Measurements from ENCODE around the gene LTA.
A peak's percentile ranks its signal among the peaks of the same experiment; 100 is the strongest.
"Not testable (repeated sequence)": the region's sequence is repeated elsewhere in the genome, so short reads cannot be mapped to it uniquely, and the experiment has no call there.

Gene LTA

DNA sequence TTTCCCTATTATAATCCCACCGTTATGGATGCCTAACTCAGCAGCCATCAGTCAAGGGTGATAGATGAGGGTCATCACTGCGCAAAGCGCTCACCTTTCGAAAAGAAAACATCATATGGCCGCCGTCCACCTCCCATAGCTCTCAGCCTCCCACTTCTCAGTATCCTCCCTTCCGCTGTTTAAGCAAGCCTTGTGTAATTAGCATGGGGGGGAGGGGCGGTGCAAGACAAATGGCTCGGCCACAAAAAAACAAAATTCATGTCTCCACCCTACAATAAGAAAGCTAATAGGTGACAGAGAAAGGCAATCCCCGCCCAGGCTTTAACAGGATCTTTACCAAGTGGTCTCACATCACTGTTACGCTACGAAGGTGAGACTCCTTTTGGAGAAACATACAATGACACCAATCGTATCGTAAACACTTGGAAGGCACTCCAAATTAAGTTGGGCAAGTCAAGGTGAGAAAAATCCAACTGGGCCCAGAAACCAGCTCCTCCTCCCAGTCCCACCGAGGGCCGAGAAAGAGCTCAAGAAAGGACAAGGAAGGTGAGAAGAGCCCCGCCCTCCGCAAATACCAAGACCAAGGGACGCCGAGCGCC lies 30.9 kb upstream of the LTA start:
- Histone ChIP-seq H3K27ac (peak overlapping the region; percentile 80 to 99 (median 95)), H3K4me3 (peak overlapping the region; percentile 49 to 82 (median 67))

GRCh38 chr6:31541658-31542521 lies 30.2 kb upstream of the LTA start, which contains the start of gene DDX39B:
Gene DDX39B, minus strand, starts transcription at chr6:31542003. Its CDS starts 1,471 bp downstream, at chr6:31540532.
- peak within 1 kb of the TSS; percentile 49 to 82 (median 67) for H3K4me3 ChIP-seq
- H3K27ac ChIP-seq = peak within 1 kb of the TSS; percentile 80 to 99 (median 95)

- Histone ChIP-seq H3K27ac (no peak overlapping the region), H3K4me3 (no peak overlapping the region)
Measured at GRCh38 chr6:31543639-31544038, 28.4 kb upstream of the LTA start.

- H3K4me3 ChIP-seq = no peak overlapping the region
Measured at GRCh38 chr6:31544676-31545075, 27.4 kb upstream of the LTA start.

DNA sequence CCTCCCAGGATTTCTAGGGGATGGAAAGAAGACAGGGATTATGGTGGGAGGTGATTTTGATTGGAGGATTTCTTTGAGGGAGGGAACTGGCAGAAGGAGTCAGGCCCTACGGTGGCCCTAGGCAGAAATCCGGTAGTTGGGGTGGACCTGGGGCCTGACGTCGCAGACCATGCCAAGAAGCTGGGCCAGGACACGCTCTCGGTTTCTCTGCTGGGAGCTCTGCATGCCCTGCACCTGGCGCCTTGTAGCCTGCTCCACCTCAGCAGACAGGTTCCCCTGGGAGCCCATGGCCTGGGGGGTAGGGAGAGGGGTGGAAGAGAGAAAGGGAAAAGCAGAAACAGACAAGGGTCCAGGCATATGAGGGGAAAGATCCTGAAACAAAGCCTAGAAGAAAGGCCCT lies 26.8 kb upstream of the LTA start:
- no peak overlapping the region for H3K27ac ChIP-seq
- H3K4me3 ChIP-seq = no peak overlapping the region

More at GRCh38 chr6:31544676-31545075, 27.4 kb upstream of the LTA start:
- H3K27ac ChIP-seq = no peak overlapping the region

DNA sequence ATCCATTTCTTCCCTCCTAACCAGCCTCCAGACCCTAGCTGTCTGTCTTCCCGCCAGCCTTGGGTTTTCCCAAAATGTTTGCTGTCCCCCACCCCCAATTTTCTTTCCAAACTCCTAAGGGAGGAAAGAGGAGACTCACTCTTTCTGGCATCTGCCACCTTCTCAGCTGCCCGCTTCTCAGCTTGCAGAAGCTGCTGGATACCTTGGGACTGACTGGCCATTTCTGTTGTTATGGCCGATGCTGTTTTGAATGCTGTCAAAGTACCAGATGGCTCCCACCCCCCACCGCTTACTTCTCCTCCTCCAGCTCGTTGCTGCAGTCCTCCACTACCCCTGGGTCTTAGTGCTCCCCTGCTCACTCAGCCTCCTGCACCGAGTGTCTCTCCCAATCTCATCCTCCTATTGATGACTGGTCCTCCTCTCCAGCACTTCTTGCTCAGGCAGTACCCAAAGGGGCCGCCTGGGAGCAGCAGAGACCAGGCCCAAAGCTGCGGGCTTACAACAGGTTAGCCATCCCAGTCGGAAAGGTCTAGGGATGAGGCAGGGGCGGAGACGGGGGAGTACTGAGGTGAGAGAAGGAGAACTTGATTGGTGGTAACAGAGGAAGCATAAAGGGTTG lies 25.6 kb upstream of the LTA start, which contains the start of gene ATP6V1G2:
TSS of gene ATP6V1G2 (minus strand) at position 270 of the 619 bp plus-strand sequence. CDS start at position 221, 49 bp downstream.
- H3K4me3 ChIP-seq = peak within 1 kb of the TSS; percentile 26 to 44 (median 34)
- peak within 1 kb of the TSS in 20 of 21 experiments; percentile 66 to 95 (median 83) for H3K27ac ChIP-seq

DNA sequence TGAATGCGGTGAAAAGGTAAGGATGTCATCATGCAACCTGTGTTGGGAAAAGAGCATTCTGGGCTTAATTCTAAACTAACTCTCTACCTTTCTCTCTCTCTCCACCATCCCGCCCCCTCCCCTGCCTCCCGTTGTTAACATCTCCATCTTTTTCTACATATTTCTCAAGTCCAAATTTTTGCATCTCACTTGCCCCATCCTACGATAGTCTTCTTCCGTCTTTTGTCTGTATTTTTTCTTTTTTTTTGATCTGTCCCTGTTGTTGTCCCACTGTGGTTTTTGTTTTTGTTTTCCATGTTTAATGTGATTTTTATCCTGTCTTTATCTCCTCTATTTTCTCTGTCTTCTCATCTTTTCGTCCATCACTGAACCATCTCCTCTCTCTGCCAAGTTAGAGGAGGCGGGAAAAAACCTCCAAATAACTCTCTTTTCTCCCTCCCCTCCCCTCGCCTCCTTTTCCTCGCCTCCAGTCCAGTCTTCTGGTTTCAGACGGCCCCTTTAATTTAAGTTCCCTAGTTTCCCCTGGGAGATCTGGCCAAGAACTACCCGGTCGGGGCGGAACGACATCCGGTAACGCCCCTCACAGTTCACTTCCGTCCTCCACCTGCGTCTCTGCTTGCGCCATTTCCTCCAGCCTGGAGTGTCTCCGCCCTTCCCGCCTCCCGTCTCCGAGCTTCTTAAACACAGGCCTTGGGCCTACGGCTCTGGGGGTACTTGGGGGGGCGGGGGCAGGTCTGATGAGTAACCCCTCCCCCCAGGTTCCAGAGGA lies 24.9 kb upstream of the LTA start, which contains the start of gene NFKBIL1:
TSS of gene NFKBIL1 (plus strand) at position 651 of the 769 bp plus-strand sequence. CDS start at position 738, 87 bp downstream.
- peak within 1 kb of the TSS; percentile 26 to 44 (median 34) for H3K4me3 ChIP-seq
- H3K27ac ChIP-seq = peak within 1 kb of the TSS in 20 of 21 experiments; percentile 66 to 95 (median 83)

DNA sequence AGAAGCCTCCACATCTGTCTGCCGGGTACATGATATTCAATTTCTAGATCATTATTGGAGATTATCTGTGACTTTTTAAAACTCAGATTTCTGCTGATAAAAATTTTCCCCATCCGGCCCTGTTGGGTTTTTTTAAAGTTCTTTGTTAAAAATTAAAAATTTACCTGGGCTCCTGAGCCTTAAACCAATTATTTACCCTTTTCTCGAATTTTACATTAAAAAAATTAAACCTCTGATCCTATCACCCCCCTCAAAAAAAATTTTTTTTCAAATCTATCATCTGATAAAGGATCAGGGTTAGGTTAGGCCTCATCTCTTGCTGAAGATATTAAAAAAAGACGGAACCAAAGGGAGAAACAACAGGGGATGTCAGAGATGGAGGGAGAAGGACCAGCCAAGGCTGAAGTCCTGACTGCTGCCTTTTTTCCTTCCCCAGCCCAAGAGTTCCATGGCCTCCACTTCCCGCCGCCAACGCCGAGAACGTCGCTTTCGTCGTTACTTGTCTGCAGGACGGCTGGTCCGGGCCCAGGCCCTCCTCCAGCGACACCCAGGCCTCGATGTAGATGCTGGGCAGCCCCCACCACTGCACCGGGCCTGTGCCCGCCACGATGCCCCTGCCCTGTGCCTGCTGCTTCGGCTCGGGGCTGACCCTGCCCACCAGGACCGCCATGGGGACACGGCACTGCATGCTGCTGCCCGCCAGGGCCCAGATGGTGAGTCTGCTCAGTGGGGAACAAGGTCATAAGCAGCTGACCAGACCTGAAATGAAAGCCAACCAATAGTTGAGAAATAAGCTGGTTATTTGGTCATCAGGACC lies 24.2 kb upstream of the LTA start:
- Histone ChIP-seq H3K4me3 (peak overlapping the region; percentile 26 to 44 (median 34)), H3K27ac (peak overlapping the region in 20 of 21 experiments; percentile 66 to 95 (median 83))

- H3K27ac ChIP-seq = peak overlapping the region in 16 of 21 experiments; percentile 66 to 95 (median 84)
- peak overlapping the region in 1 of 7 experiments; percentile 43 for H3K4me3 ChIP-seq
Measured at GRCh38 chr6:31548544-31548873, 23.6 kb upstream of the LTA start.

DNA sequence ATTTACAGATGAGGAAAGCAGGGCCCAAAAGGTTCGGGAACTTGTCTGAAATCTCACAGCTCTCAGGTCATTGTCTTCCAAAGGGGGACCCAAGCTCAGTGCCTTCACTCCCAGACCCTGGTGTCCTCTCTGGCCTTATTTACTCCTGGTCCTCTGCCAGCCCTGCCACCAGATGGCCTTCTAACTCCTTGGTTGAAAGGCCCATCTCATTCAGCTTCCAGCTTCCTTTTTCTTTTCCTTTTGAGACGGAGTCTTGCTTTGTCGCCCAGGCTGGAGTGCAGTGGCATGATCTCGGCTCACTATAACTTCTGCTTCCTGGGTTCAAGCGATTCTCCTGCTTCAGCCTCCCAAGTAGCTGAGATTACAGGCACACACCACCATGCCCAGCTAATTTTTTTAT lies 20.7 kb upstream of the LTA start:
- H3K27ac ChIP-seq, H3K4me3 ChIP-seq: not testable (repeated sequence)

DNA sequence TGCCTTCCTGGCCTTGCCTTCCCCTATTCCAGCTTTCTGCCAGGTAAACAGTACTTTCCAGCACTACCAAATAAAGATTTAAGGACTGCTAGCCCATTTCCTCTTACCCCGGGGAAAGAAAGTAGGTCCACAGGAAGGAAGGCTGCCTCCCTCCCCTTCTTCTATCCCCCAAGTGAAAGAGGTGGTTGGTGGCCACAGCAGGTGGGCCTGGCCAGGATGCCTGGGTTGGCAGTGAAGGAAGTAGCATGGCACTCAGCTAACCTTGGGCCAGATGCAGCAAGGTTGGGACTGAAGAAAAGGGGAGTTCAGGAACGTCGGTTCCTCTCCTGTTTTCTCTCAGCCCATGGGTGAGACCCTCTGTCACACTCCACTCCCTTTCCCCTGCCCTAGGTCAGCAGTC lies 15.8 kb upstream of the LTA start:
- Histone ChIP-seq H3K27ac (peak overlapping the region in 5 of 21 experiments; percentile 5 to 59 (median 47)), H3K4me3 (no peak overlapping the region)

GRCh38 chr6:31557443-31558317 lies 14.4 kb upstream of the LTA start:
- Histone ChIP-seq H3K4me3 (no peak overlapping the region), H3K27ac (peak overlapping the region in 18 of 21 experiments; percentile 2 to 89 (median 73))

DNA sequence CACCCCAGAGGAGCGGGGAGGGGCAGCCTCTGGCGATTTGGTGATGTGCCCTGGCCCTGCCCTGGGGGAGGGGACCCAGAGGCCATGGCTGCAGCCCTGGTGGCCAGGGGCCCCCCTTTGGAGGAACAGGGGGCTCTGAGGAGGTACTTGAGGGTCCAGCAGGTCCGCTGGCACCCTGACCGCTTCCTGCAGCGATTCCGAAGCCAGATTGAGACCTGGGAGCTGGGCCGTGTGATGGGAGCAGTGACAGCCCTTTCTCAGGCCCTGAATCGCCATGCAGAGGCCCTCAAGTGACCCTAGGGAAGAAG lies 13.8 kb upstream of the LTA start:
- Histone ChIP-seq H3K27ac (peak overlapping the region in 19 of 21 experiments; percentile 2 to 89 (median 71)), H3K4me3 (peak overlapping the region in 1 of 7 experiments; percentile 12)

DNA sequence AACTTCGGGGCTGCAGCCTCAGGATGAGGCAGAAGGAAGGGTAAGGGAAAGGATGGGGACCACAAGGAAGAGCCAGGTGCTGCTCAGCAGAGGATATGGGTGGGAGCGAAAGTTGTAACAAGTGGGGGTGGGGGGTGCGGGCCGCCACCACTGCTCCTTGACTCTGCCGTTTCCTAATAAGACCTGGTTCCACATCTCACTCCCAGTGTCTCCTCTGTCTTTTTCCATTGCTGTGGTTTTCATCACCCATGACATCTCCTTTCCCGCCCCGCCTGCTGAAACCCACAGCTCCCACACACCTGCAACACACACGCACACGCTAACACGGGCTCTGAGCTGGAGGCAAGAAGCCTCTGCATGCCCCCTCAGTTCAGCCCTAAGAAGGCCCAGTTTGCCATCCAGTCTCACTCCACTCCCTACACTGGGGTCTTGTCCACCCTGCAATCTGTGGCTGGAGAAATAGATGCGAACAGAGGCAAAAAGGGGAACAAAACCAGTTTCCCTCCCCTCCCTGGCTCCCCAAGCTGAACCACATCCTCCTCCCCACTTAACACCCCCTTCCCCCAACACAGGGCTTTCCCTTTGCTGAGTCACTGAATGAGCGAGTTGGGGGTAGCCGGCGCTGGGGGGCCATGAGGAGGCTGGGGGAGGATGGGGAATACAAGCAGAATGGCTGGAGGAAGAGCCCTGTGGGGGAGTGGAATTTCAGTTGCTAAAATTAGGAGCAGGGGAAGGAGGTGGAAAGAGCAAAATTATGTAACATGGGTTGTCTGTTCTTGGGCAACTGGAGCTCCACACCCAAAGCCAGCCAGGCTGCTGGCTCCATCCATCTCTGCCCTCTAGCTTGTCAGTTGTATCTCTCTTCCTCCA lies 13.2 kb upstream of the LTA start:
- Histone ChIP-seq H3K27ac (peak overlapping the region in 19 of 21 experiments; percentile 46 to 89 (median 71)), H3K4me3 (peak overlapping the region in 1 of 7 experiments; percentile 12)

DNA sequence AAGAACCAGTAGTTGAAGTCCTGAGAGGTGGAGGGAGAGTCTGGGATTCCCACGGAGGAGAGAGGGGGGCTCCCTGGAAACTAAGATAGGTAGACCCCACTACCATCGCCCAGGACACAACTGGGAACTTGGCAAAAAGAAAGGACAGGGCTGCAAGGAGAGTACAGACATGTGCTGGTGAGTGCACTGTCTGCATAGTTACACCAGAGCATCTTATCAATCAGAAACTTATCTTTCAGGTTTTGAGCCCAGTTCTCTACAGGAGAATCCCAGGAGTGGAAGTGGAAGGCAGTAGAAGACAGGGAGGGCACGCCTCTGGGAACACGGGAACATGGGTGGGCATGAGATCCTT lies 12.5 kb upstream of the LTA start:
- H3K27ac ChIP-seq = peak overlapping the region in 17 of 21 experiments; percentile 51 to 89 (median 75)
- peak overlapping the region in 1 of 7 experiments; percentile 15 for H3K4me3 ChIP-seq

DNA sequence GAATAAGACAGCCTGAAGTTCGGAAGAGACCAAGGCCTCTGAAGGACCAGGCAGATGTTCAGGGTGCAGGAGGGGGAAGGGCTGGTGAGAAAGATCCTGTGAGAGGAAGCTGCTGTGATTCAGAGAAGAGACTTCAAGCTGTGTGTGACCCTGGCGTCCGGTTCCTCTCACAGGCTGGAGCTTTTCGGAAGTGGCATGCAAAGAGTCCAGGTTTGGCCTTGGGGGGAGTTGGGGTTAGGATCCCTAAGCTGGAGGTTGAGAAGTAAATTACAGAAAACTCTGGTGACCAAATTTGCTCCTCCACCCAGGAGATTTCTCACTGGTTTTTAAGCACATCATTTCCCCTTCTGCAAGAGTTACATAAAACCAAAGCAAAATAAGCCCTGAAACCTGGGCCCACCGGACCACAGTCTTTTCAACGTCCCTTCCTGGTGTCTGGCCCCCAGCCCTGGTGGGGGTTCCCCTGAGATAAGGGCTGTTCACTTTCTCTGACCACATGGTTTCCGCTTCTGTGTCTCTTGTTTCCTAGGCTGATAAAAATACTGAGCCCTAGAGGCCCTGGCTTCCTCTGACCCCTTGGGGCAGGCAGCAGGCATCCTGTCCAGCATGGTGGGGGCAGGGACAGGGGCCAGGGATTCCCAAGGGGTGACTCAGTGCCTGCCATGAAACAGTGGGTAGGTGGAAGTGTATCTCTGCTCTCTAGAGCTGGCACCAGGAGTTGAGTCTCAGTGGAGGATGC lies 12.0 kb upstream of the LTA start:
- Histone ChIP-seq H3K27ac (peak overlapping the region in 17 of 21 experiments; percentile 51 to 89 (median 75)), H3K4me3 (peak overlapping the region in 1 of 7 experiments; percentile 15)
